HepG2 (cell line): ENCODE measurements around the gene FBXW8. TPM values are rescaled to one million over a fixed set of nuclear protein-coding genes. Genes with fewer than 3 reads are reported as not detected.

Experiments
- AGO2 ChIP-seq: fragments of 200-400 bp; formaldehyde crosslinking; optimal IDR thresholded peaks from 2 replicates; pipeline ENCODE3; 2017; ENCODE audit warnings: mild to moderate bottlenecking, low read depth, low read length, moderate library complexity
- ARHGAP35 ChIP-seq: sonication (generic); formaldehyde crosslinking; IDR thresholded peaks from 2 replicates; pipeline ENCODE4 v1.9.0; 2022; ENCODE audit warnings: mild to moderate bottlenecking, inconsistent platforms, moderate library complexity, missing genetic modification reagents, borderline replicate concordance
- ARID2 ChIP-seq: sonication (generic); formaldehyde crosslinking; IDR thresholded peaks from 2 replicates; pipeline ENCODE4 v1.8.1; 2022; ENCODE audit warnings: mild to moderate bottlenecking, missing genetic modification reagents, borderline replicate concordance
- ATAD3A ChIP-seq: sonication (generic); formaldehyde crosslinking; IDR thresholded peaks from 2 replicates; pipeline ENCODE4 v1.4.0; 2020; ENCODE audit warnings: missing genetic modification reagents
- CC2D1A ChIP-seq: sonication (generic); formaldehyde crosslinking; IDR thresholded peaks from 2 replicates; pipeline ENCODE4 v1.8.1; 2023; ENCODE audit warnings: mild to moderate bottlenecking, missing genetic modification reagents
- CERS6 ChIP-seq: sonication (generic); formaldehyde crosslinking; IDR thresholded peaks from 2 replicates; pipeline ENCODE4 v1.5.0; 2020; ENCODE audit warnings: missing genetic modification reagents
- ETV6 ChIP-seq: sonication (generic); formaldehyde crosslinking; conservative IDR thresholded peaks from 2 replicates; pipeline ENCODE4 v1.4.0; 2020; ENCODE audit warnings: missing genetic modification reagents
- HMGA1 ChIP-seq: sonication (generic); formaldehyde crosslinking; conservative IDR thresholded peaks from 2 replicates; pipeline ENCODE4 v1.4.0; 2020; ENCODE audit warnings: missing genetic modification reagents
- MAFF ChIP-seq: IDR thresholded peaks from 2 replicates; pipeline ENCODE4 v1.6.1; 2011; ENCODE audit warnings: low read depth, low read length, improper control_type of control experiment
- MATR3 ChIP-seq: sonication (generic); formaldehyde crosslinking; IDR thresholded peaks from 2 replicates; pipeline ENCODE4 v1.4.0; 2020; ENCODE audit warnings: missing genetic modification reagents
- MED1 ChIP-seq: sonication (generic); formaldehyde crosslinking; IDR thresholded peaks from 2 replicates; pipeline ENCODE4 v1.4.0; 2020; ENCODE audit warnings: missing genetic modification reagents
- MLXIP ChIP-seq: sonication (generic); formaldehyde crosslinking; IDR thresholded peaks from 2 replicates; pipeline ENCODE4 v1.9.0; 2021; ENCODE audit warnings: missing genetic modification reagents, borderline replicate concordance
- MTA1 ChIP-seq: sonication (generic); formaldehyde crosslinking; IDR thresholded peaks from 2 replicates; pipeline ENCODE4 v1.4.0; 2020; ENCODE audit warnings: missing genetic modification reagents, mild to moderate bottlenecking, borderline replicate concordance
- MTF1 ChIP-seq: sonication (generic); formaldehyde crosslinking; IDR thresholded peaks from 2 replicates; pipeline ENCODE4 v1.5.0; 2020; ENCODE audit warnings: missing genetic modification reagents
- RFXAP ChIP-seq: sonication (generic); formaldehyde crosslinking; IDR thresholded peaks from 2 replicates; pipeline ENCODE4 v1.4.0; 2020; ENCODE audit warnings: missing genetic modification reagents, borderline replicate concordance
- SP140L ChIP-seq: sonication (generic); formaldehyde crosslinking; IDR thresholded peaks from 2 replicates; pipeline ENCODE4 v1.4.0; 2020; ENCODE audit warnings: missing genetic modification reagents, borderline replicate concordance
- TRIM22 ChIP-seq: fragments of 450-650 bp; IDR thresholded peaks from 2 replicates; pipeline ENCODE4 v1.6.1; 2017
- YEATS2 ChIP-seq: sonication (generic); formaldehyde crosslinking; IDR thresholded peaks from 2 replicates; pipeline ENCODE4 v1.4.0; 2020; ENCODE audit warnings: missing genetic modification reagents, borderline replicate concordance
- ZBTB21 ChIP-seq: sonication (generic); formaldehyde crosslinking; IDR thresholded peaks from 2 replicates; pipeline ENCODE4 v1.4.0; 2020; ENCODE audit warnings: missing genetic modification reagents
- ZBTB7A ChIP-seq: sonication (generic); formaldehyde crosslinking; IDR thresholded peaks from 2 replicates; pipeline ENCODE4 v1.8.0; 2022; ENCODE audit warnings: mild to moderate bottlenecking, missing genetic modification reagents
- ZFP36 ChIP-seq: fragments of 150-350 bp; IDR thresholded peaks from 2 replicates; pipeline ENCODE4 v1.6.1; 2018; ENCODE audit warnings: borderline replicate concordance, low read length, low read depth; ENCODE audit not compliant: partially characterized antibody
- ZKSCAN8 ChIP-seq: IDR thresholded peaks from 2 replicates; pipeline ENCODE4 v1.6.1; 2016; ENCODE audit warnings: borderline replicate concordance, missing genetic modification reagents, missing compliant biosample characterization
- ZNF343 ChIP-seq: sonication (generic); formaldehyde crosslinking; IDR thresholded peaks from 2 replicates; pipeline ENCODE4 v1.4.0; 2020; ENCODE audit warnings: mild to moderate bottlenecking, missing genetic modification reagents
- ZNF674 ChIP-seq: sonication (generic); formaldehyde crosslinking; IDR thresholded peaks from 2 replicates; pipeline ENCODE4 v1.5.0; 2020; ENCODE audit warnings: low read depth, mild to moderate bottlenecking, missing genetic modification reagents
- ZNF775 ChIP-seq: sonication (generic); formaldehyde crosslinking; IDR thresholded peaks from 2 replicates; pipeline ENCODE4 v1.4.0; 2020; ENCODE audit warnings: missing genetic modification reagents, mild to moderate bottlenecking, moderate library complexity, borderline replicate concordance
- ZNF850 ChIP-seq: sonication (generic); formaldehyde crosslinking; conservative IDR thresholded peaks from 2 replicates; pipeline ENCODE4 v1.9.0; 2021; ENCODE audit warnings: mild to moderate bottlenecking, missing genetic modification reagents
- polyA plus RNA-seq, 8 experiments: library from polyadenylated mRNA; depleted of rRNA in 3 of 8; stranded (reverse) in 7 of 8; unstranded in 1 of 8; fragments of >200 nt; fragmentation: Illumina TruSeq in 4 of 8; extraction: Trizol in 4 of 8; gene quantifications; 2 replicates each; pipeline versions ENCODE4 v1.2.1 to v1.2.3, GENCODE V29; 2011 to 2016; ENCODE audit warnings: low read depth in 4 of 8, missing spikeins in 1 of 8, mixed read lengths in 1 of 8; ENCODE audit not compliant: insufficient read depth in 1 of 8
- total RNA-seq, 5 experiments: library from RNA; depleted of rRNA; stranded (reverse); fragments of >200 nt; fragmentation: Illumina TruSeq; extraction: Trizol; gene quantifications; 2 replicates each; pipeline ENCODE4 v1.2.3, GENCODE V29; 2016; ENCODE audit warnings: low read depth in 1 of 5

Gene FBXW8
- total and polyA plus RNA-seq, 2 of the 13 experiments (the other 11 are each of a cell fraction or from before 2014, with no cell fraction given), result 5.1 to 5.9 TPM

GRCh38 chr12:117047810-117048584, 137.2 kb downstream of the FBXW8 start (continued):
- TF ChIP-seq ZKSCAN8 (CRISPR knock-in tag) (no peak; the same call in 1 of the 2 replicates), CC2D1A (CRISPR knock-in tag) (no peak), MAFF (no peak), CERS6 (no peak), ZNF775 (CRISPR knock-in tag) (no peak), YEATS2 (CRISPR knock-in tag) (no peak), MLXIP (no peak), ZBTB7A (CRISPR knock-in tag) (no peak), TRIM22 (no peak), ZBTB21 (CRISPR knock-in tag) (no peak), MTA1 (CRISPR knock-in tag) (peak; percentile 93), ZFP36 (no peak), ZNF674 (no peak), SP140L (CRISPR knock-in tag) (no peak), MED1 (CRISPR knock-in tag) (peak; percentile 95), ETV6 (CRISPR knock-in tag) (no peak), RFXAP (no peak), MTF1 (CRISPR knock-in tag) (no peak), AGO2 (no peak), ZNF850 (no peak), ARHGAP35 (CRISPR knock-in tag) (no peak), MATR3 (CRISPR knock-in tag) (no peak), ARID2 (CRISPR knock-in tag) (no peak), ZNF343 (CRISPR knock-in tag) (no peak), ATAD3A (CRISPR knock-in tag) (no peak), HMGA1 (CRISPR knock-in tag) (no peak)
